SW480 (cell line): Measurements from ENCODE around the gene CDHR5.

Source experiments
- DNase-seq: peaks from one replicate; pipeline ENCODE4 v3.0.0-alpha.2; 2016; ENCODE audit warnings: low spot score

Gene CDHR5

GRCh38 chr11:643849-644738 is 19.3 kb upstream of the CDHR5 start:
- no peak for DNase-seq

- DNase-seq = no peak
These were observed 18.6 kb upstream of the CDHR5 start for GRCh38 chr11:643366-643765.

- no peak for DNase-seq
These were observed 17.1 kb upstream of the CDHR5 start for GRCh38 chr11:641806-642370.

- no peak for DNase-seq
These were observed 15.4 kb upstream of the CDHR5 start for GRCh38 chr11:640021-640706.

GRCh38 chr11:639332-639955 is 14.7 kb upstream of the CDHR5 start:
- DNase-seq = no peak

GRCh38 chr11:638631-639331 is 14.0 kb upstream of the CDHR5 start:
- DNase-seq = no peak

GRCh38 chr11:637593-638521 is 13.1 kb upstream of the CDHR5 start:
- DNase-seq = no peak

GRCh38 chr11:637333-637592 is 12.5 kb upstream of the CDHR5 start:
- no peak for DNase-seq

GRCh38 chr11:636511-637332 is 12.0 kb upstream of the CDHR5 start, which contains the start of gene DRD4:
Gene DRD4, plus strand, starts transcription at chr11:637269. Its CDS starts 36 bp downstream, at chr11:637305.
- no peak for DNase-seq

- no peak for DNase-seq
These were observed 11.3 kb upstream of the CDHR5 start for GRCh38 chr11:635945-636510.

GRCh38 chr11:630871-631270 is 6.1 kb upstream of the CDHR5 start:
- DNase-seq = no peak

- DNase-seq = peak; percentile 72
These were observed 4.5 kb upstream of the CDHR5 start for GRCh38 chr11:629237-629583.

GRCh38 chr11:628056-628455 is 3.3 kb upstream of the CDHR5 start:
- no peak for DNase-seq

- DNase-seq = no peak
These were observed 2.5 kb upstream of the CDHR5 start for GRCh38 chr11:627308-627576.

GRCh38 chr11:626475-627307 is 1.9 kb upstream of the CDHR5 start, which contains the start of gene SCT:
Gene SCT, minus strand, starts transcription at chr11:627181. Its CDS starts 38 bp downstream, at chr11:627143.
- no peak for DNase-seq

GRCh38 chr11:625636-626268 is 997 bp upstream of the CDHR5 start:
- no peak for DNase-seq

GRCh38 chr11:623999-624704 is 603 bp downstream of the CDHR5 start:
- DNase-seq = peak; percentile 83

GRCh38 chr11:623349-623869 is 1.3 kb downstream of the CDHR5 start:
- DNase-seq = no peak
